Upper lobe of left lung (tissue), 4 donors: ENCODE measurements around the gene LNX2.

Source experiments
- CTCF ChIP-seq, 6 experiments: fragments of 450-650 bp in 4 of 6; fragments of 200-600 bp in 2 of 6; sonication (generic) in 2 of 6; IDR thresholded peaks; one replicate each; pipeline ENCODE4 v1.5.1; 2016 to 2019; ENCODE audit warnings: antibody characterized with exemption in 6 of 6
- POLR2AphosphoS5 ChIP-seq, 2 donors: sonication (generic); formaldehyde crosslinking; IDR thresholded peaks; one replicate each; pipeline ENCODE4 v1.5.1; 2017; ENCODE audit warnings: antibody characterized with exemption in 2 of 2

DNA sequence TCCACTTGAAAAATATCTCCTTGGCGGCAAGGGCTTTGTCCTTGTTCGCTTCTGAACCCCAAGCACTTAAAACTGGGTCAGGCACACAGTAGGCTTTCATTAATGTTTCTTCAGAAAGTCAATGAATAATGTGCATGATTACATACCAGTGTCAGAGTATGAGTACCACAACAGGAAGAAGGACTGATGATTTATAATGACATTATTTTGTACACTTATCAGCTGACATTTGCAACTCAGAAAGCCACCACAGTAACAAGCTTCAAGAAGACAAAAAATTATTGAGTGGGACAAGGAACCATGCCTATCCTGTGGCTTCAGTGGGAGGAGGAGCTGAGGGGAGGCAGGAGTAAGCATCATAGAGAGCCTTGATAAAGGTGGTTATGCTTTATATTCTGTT, 11.3 kb upstream of the LNX2 start:
- TF ChIP-seq CTCF (IDR thresholded peaks at IDR 0.05) (no peak), POLR2AphosphoS5 (IDR thresholded peaks at IDR 0.05) (no peak)
